ENCODE measurements around the gene TMEM240.
A peak's percentile ranks its signal among the peaks of the same experiment; 100 is the strongest.

Gene TMEM240

DNA sequence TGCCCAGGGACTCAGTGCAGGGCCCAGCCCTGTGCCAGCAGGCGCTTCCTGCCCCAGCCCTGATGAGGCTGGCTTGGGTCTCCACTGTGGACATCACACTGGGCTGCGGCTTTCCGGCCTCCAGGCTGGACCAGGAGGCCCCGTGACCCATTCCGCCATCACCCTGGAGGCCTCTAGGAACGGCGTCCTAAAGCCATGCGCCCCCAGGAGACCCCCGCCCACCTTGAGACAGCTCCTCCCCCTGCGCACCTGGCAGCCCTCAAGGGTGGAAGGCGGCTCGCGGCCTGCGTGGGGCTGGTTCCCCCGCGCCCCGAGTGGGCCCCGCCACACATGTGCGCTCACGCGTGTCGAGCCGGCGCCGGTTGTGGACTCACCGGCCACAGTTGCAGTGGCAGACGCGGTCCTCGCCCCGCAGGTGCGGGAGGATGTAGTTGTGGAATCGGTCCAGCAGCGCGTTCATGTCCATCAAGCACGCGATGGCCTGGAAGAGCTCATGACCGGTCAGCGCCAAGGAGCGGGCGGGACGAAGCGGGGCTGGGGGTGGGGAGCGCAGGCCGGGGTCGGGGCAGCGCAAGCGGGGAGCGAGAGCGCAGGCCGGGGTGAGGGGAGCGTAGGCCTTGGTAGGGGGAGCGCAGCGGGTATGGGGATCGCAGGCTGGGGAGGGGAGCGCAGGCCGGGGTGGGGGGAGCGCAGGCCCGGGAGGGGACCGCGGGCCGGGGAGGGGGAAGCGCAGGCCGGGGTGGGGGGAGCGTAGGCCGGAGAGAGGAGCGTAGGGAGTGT is 924 bp downstream of the TMEM240 start:
- TF ChIP-seq POLR2AphosphoS5 (IDR thresholded peaks at IDR 0.05; ENCODE audit: borderline replicate concordance, low read depth, low read length) (no peak), FOXP2 (optimal IDR thresholded peaks at IDR 0.05; ENCODE audit: control extremely low read depth, extremely low read length, insufficient read depth) (no peak), EZH2 (IDR thresholded peaks at IDR 0.05) (no peak)
- no peaks in the 10 kb centered on the region; the same call in 1 of the 2 replicates for H3K36me3 ChIP-seq (ENCODE audit: insufficient read depth, low read length)
- H3K9ac ChIP-seq (ENCODE audit: insufficient read length): peak overlapping the region; percentile 70
- no peak for DNase-seq (ENCODE audit: low read depth, low spot score)
- no peak overlapping the region for H3K27ac ChIP-seq
- H3K4me3 ChIP-seq: peak overlapping the region; percentile 76
- H3K9me3 ChIP-seq (ENCODE audit: low read depth, low read length): no peaks in the 10 kb centered on the region

DNA sequence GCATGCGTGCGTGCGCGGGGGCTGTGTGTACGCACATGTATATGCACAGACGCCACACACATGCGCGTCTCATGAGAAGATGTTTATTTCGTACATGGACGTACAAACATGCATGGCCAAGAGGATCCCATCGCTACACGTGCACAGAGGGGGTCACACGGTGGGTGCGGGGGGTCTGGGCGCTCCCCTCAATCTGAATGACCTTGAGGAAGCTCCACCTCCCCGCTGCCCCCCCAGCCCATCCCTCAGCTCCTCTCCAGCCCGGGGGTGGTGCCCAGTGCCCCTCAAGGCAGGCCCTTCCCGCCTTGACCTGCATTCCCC is 1.5 kb downstream of the TMEM240 start:
- no peak for DNase-seq (ENCODE audit: low read depth, low spot score)
- Histone ChIP-seq H3K27ac (no peak overlapping the region), H3K4me3 (peak overlapping the region; percentile 76), H3K9ac (ENCODE audit: insufficient read length) (no peak overlapping the region), H3K9me3 (ENCODE audit: low read depth, low read length) (no peaks in the 10 kb centered on the region), H3K36me3 (ENCODE audit: insufficient read depth, low read length) (no peaks in the 10 kb centered on the region; the same call in 1 of the 2 replicates)
- TF ChIP-seq EZH2 (IDR thresholded peaks at IDR 0.05): no peak
- no peak for TF ChIP-seq POLR2AphosphoS5 (IDR thresholded peaks at IDR 0.05; ENCODE audit: borderline replicate concordance, low read depth, low read length)
- no peak for TF ChIP-seq FOXP2 (optimal IDR thresholded peaks at IDR 0.05; ENCODE audit: control extremely low read depth, extremely low read length, insufficient read depth)

DNA sequence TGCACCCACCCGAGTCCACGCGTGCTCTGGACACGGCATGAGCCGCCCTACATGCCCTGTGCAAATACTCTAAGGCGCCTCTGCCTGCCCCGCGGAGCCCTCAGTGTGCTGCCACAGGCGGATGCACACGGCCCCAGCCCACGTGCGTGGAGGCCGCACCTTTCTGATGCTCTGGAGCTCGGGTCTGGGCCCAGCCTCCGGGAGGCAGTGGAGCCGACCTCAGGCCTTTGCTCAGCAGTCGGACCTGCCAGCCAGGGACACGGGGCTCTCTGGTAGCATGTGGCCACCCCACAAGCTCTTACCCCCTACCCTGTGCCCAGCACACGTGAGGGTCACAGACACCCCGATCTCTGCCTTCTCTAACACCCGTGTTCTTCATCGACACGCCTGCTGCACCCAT is 2.1 kb downstream of the TMEM240 start:
- no peak for DNase-seq (ENCODE audit: low read depth, low spot score)
- TF ChIP-seq EZH2 (IDR thresholded peaks at IDR 0.05): no peak
- no peak for TF ChIP-seq FOXP2 (optimal IDR thresholded peaks at IDR 0.05; ENCODE audit: control extremely low read depth, extremely low read length, insufficient read depth)
- no peak for TF ChIP-seq POLR2AphosphoS5 (IDR thresholded peaks at IDR 0.05; ENCODE audit: borderline replicate concordance, low read depth, low read length)
- Histone ChIP-seq H3K9ac (ENCODE audit: insufficient read length) (no peak overlapping the region), H3K36me3 (ENCODE audit: insufficient read depth, low read length) (no peaks in the 10 kb centered on the region; the same call in 1 of the 2 replicates), H3K9me3 (ENCODE audit: low read depth, low read length) (no peaks in the 10 kb centered on the region), H3K27ac (no peak overlapping the region), H3K4me3 (no peak overlapping the region)

DNA sequence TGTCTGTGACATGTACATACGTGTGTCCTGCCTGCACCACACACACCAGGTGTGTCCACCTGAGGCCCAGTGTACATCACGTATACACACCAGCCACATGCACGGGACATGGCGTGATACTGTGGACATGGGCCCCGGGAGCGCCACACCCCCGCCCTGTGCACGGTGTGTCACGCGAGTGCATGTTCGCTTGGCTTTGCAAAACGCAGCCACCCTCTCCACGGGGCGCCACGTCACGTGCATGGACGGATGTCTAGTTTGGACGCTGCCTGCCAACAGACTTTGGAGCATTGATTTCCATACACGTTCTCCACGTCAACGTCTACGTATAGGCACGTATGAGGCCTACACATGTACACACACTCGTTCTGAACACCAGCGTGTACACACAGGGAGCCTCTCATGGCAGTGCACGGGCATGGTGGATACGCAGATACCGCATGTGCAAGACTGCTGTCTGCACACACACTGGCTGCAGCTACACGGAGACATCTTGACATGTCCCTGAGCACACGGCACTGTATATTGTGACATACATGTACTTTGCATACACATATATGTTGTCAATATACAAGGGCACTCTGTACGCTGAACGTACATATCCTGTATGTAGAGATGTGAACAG is 2.7 kb downstream of the TMEM240 start:
- H3K27ac ChIP-seq: no peak overlapping the region
- no peak for DNase-seq (ENCODE audit: low read depth, low spot score)
- no peaks in the 10 kb centered on the region for H3K9me3 ChIP-seq (ENCODE audit: low read depth, low read length)
- H3K36me3 ChIP-seq (ENCODE audit: insufficient read depth, low read length): no peaks in the 10 kb centered on the region; the same call in 1 of the 2 replicates
- TF ChIP-seq FOXP2 (optimal IDR thresholded peaks at IDR 0.05; ENCODE audit: control extremely low read depth, extremely low read length, insufficient read depth): no peak
- no peak for TF ChIP-seq POLR2AphosphoS5 (IDR thresholded peaks at IDR 0.05; ENCODE audit: borderline replicate concordance, low read depth, low read length)
- TF ChIP-seq EZH2 (IDR thresholded peaks at IDR 0.05): no peak
- H3K4me3 ChIP-seq: no peak overlapping the region
- H3K9ac ChIP-seq (ENCODE audit: insufficient read length): no peak overlapping the region

DNA sequence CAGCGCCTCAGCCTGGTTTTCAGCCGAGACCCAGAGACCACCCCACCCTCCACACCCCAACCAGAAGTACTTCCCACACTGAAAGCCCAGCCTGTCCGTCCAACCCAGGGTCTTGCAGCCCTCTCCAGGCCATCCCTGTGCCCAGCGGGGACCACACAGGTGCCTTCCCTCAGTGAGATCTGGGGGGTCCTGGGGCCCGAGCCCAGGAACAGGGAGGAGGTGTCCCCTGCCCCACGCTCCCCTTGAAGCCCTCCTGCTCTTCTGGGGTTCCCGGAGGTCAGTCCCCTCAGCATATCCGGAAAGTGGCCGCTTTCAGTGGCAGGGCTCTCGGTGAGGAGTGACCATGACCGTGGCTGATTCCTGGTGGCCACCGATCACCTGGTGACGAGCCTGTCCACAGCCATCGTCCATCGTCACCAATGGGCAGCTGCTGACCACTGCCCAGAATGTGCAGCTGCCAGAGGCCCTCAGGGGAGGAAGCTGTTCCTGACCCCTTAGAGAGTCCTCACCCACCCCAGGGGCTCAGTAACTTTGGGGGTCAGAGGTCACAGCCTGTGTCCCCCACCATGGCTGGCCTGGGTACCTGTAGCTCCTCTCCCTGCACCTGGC is 3.4 kb downstream of the TMEM240 start:
- TF ChIP-seq POLR2AphosphoS5 (IDR thresholded peaks at IDR 0.05; ENCODE audit: borderline replicate concordance, low read depth, low read length) (no peak), FOXP2 (optimal IDR thresholded peaks at IDR 0.05; ENCODE audit: control extremely low read depth, extremely low read length, insufficient read depth) (no peak)
- Histone ChIP-seq H3K9me3 (ENCODE audit: low read depth, low read length) (no peaks in the 10 kb centered on the region), H3K4me3 (no peak overlapping the region), H3K36me3 (ENCODE audit: insufficient read depth, low read length) (no peaks in the 10 kb centered on the region; the same call in 1 of the 2 replicates), H3K9ac (ENCODE audit: insufficient read length) (no peak overlapping the region), H3K27ac (no peak overlapping the region)
- DNase-seq (ENCODE audit: low read depth, low spot score): no peak

DNA sequence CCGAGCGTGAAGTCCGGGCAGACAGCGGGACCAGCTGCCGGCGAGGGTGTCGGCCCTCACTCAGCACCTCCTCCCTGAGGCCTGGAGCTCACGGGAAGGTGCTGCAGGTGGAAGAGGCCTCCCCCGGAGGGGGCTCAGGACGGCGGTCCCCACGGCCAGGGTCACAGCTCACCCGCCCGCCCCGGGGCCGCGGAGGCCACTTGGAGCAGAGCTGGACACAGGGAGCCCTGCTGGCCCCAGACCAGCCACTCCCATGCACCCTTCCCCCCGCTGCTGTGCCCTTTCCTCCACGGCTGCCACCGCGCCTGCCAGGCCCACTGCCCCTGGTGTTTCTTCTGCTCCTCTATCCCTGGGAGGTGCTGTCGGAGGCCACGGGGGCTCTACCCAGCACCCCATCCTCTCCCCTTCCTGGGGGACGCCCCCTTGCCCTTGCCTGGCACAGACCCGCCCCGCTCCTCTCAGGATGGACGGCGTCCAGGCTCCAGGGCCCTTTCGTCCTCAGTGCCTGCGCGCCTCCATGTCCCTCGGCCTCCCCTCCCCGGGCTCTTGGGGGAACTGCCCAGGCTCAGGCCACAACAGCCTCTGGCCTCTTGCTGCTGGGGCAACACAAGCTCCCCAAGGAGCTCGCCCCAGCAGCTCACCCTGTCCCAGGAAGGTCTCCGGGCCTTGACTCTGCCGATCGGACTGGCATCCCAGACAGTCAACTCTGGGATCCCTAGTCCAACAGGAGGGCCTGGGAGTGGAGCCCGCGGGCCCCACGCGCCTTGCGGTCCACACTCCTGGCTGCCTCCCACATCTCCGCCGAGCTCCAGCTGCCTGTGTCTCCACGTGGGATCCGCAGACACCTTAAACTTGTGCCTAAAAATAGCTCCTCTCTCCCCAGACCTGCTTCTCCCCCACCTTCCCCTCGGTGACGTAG is 4.1 kb downstream of the TMEM240 start:
- H3K36me3 ChIP-seq (ENCODE audit: insufficient read depth, low read length): no peaks in the 10 kb centered on the region; the same call in 1 of the 2 replicates
- no peak overlapping the region for H3K27ac ChIP-seq

DNA sequence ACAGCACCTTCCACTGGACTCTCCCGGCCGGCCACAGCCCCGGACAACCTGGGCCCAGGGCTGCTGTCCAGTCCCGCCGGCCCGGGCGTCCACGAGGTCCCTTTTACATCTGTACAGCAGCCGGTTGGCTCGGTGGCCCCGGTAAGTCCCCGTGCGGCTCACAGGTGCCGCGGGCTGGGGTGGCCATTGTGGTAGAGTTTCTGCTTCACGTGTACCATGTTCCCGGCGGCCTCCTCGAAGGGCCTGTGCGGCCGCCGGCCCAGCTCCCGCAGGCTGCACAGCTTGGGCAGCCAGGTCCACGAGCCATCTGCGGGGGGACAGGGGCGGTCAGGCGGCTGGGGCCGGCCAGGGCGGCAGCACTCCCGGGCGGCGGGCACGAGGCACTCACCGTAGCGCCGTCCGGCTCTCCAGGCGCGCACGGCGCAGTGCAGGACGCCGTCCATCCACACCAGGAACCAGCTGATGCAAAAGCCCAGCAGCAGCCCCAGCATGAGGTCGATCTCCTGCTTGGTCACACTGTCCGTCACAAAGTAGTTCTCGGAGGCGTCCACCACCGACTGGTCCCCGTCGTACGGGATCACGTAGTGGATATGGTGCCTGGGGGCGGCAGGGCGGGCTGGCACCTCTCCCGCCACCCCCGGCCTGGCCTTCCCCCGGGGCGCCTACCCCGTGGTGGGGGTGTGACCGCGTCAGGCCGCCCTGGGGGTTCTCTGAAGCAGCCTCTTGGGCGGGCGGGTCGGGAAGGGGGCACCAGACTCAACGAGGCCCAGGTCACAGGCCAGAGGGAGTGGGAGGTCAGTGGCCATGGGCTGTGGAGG is 5.0 kb downstream of the TMEM240 start:
- Histone ChIP-seq H3K9me3 (ENCODE audit: low read depth, low read length) (no peaks in the 10 kb centered on the region), H3K9ac (ENCODE audit: insufficient read length) (no peak overlapping the region), H3K36me3 (ENCODE audit: insufficient read depth, low read length) (no peaks in the 10 kb centered on the region; the same call in 1 of the 2 replicates), H3K27ac (no peak overlapping the region), H3K4me3 (no peak overlapping the region)
- no peak for TF ChIP-seq FOXP2 (optimal IDR thresholded peaks at IDR 0.05; ENCODE audit: control extremely low read depth, extremely low read length, insufficient read depth)
- no peak for TF ChIP-seq EZH2 (IDR thresholded peaks at IDR 0.05)
- no peak for TF ChIP-seq POLR2AphosphoS5 (IDR thresholded peaks at IDR 0.05; ENCODE audit: borderline replicate concordance, low read depth, low read length)
- DNase-seq (ENCODE audit: low read depth, low spot score): no peak

More for the DNA sequence above, 4.1 kb downstream of the TMEM240 start:
- TF ChIP-seq POLR2AphosphoS5 (IDR thresholded peaks at IDR 0.05; ENCODE audit: borderline replicate concordance, low read depth, low read length) (0 out of 2 replicates have a peak, but pooled peaks have one; percentile 13), FOXP2 (optimal IDR thresholded peaks at IDR 0.05; ENCODE audit: control extremely low read depth, extremely low read length, insufficient read depth) (no peak)
- DNase-seq (ENCODE audit: low read depth, low spot score): no peak
- Histone ChIP-seq H3K9ac (ENCODE audit: insufficient read length) (no peak overlapping the region), H3K4me3 (no peak overlapping the region), H3K9me3 (ENCODE audit: low read depth, low read length) (no peaks in the 10 kb centered on the region)

All from SK-N-MC (cell line).